Fibroblast of lung (primary cell): ENCODE results near the gene ITPKB. TPM values are rescaled to one million over a fixed set of nuclear protein-coding genes. Genes with fewer than 3 reads are reported as not detected.

ENCODE experiments used
- DNase-seq, 2 donors: peaks; one replicate each; pipeline versions ENCODE4 v3.0.0 to v3.0.0-alpha.2; 2010; ENCODE audit warnings: low read depth in 2 of 2
- H2AFZ ChIP-seq: 2 replicates; pipeline ENCODE4 v1.5.1; 2012; ENCODE audit warnings: low read length, control low read depth, inconsistent platforms
- H3K27ac ChIP-seq: 2 replicates; pipeline ENCODE4 v1.5.1; 2011; ENCODE audit warnings: low read length, control low read depth; ENCODE audit not compliant: insufficient read depth
- H3K27me3 ChIP-seq: 2 replicates; pipeline ENCODE4 v1.5.1; 2011; ENCODE audit warnings: mild to moderate bottlenecking, low read length; ENCODE audit not compliant: control insufficient read depth, insufficient read depth
- H3K36me3 ChIP-seq: 2 replicates; pipeline ENCODE4 v1.5.1; 2011; ENCODE audit warnings: low read length; ENCODE audit not compliant: control insufficient read depth, insufficient read depth
- H3K4me1 ChIP-seq: 2 replicates; pipeline ENCODE4 v1.5.1; 2011; ENCODE audit warnings: low read length; ENCODE audit not compliant: control insufficient read depth, insufficient read depth; ENCODE audit errors: extremely low read depth
- H3K4me2 ChIP-seq: 2 replicates; pipeline ENCODE4 v1.5.1; 2011; ENCODE audit warnings: low read length, control low read depth; ENCODE audit not compliant: insufficient read depth; ENCODE audit errors: extremely low read depth
- H3K4me3 ChIP-seq, 4 experiments: fragments of 200-600 bp in 1 of 4; sonication (generic) in 1 of 4; replicated peaks in 1 of 4; 2 replicates each; pipeline ENCODE4 v1.5.1; 2011 to 2016; ENCODE audit warnings: low read length in 4 of 4, low read depth in 3 of 4, mild to moderate bottlenecking in 3 of 4, control low read depth in 2 of 4, inconsistent platforms in 1 of 4, mixed read lengths in 1 of 4; ENCODE audit not compliant: insufficient read depth in 1 of 4; ENCODE audit errors: control extremely low read depth in 1 of 4
- H3K79me2 ChIP-seq: 2 replicates; pipeline ENCODE4 v1.5.1; 2012; ENCODE audit warnings: mild to moderate bottlenecking, low read length, inconsistent platforms; ENCODE audit not compliant: control insufficient read depth, insufficient read depth
- H3K9ac ChIP-seq: 2 replicates; pipeline ENCODE4 v1.5.1; 2011; ENCODE audit warnings: mild to moderate bottlenecking, low read length, control low read depth; ENCODE audit not compliant: insufficient read depth
- H3K9me3 ChIP-seq: 2 replicates; pipeline ENCODE4 v1.5.1; 2012; ENCODE audit warnings: low read depth, low read length; ENCODE audit not compliant: control insufficient read depth, insufficient read depth
- H4K20me1 ChIP-seq: 2 replicates; pipeline ENCODE4 v1.5.1; 2011; ENCODE audit warnings: low read length; ENCODE audit not compliant: control insufficient read depth, insufficient read depth; ENCODE audit errors: extremely low read depth
- EZH2 ChIP-seq: IDR thresholded peaks from 2 replicates; pipeline ENCODE4 v1.5.1; 2012; ENCODE audit warnings: low read length, control low read depth, mild to moderate bottlenecking; ENCODE audit errors: missing control alignments
- polyA plus RNA-seq, 2 donors: library from polyadenylated mRNA; depleted of rRNA in 1 of 2; stranded (reverse) in 1 of 2; unstranded in 1 of 2; fragments of >200 nt; gene quantifications; 2 replicates each; pipeline ENCODE4 v1.2.1, GENCODE V29; 2011 to 2012; ENCODE audit warnings: missing spikeins in 1 of 2
- total RNA-seq: library from RNA; depleted of rRNA; stranded (reverse); fragments of >200 nt; gene quantifications from 2 replicates; pipeline ENCODE4 v1.2.1, GENCODE V29; 2014
- TF ChIP-seq, protein P1 (sequence below), 2 donors: IDR thresholded peaks in 1 of 2; conservative IDR thresholded peaks in 1 of 2; 1 replicate in 1 of 2; 2 replicates in 1 of 2; pipeline ENCODE4 v1.5.1; 2011 to 2012; ENCODE audit warnings: low read length in 2 of 2, control low read depth in 1 of 2, inconsistent platforms in 1 of 2, low read depth in 1 of 2, mild to moderate bottlenecking in 1 of 2

The ITPKB gene
- total and polyA plus RNA-seq, 2 donors (not counting 1 experiment from before 2014, with no cell fraction given), result 10.2 to 32.4 TPM

DNA sequence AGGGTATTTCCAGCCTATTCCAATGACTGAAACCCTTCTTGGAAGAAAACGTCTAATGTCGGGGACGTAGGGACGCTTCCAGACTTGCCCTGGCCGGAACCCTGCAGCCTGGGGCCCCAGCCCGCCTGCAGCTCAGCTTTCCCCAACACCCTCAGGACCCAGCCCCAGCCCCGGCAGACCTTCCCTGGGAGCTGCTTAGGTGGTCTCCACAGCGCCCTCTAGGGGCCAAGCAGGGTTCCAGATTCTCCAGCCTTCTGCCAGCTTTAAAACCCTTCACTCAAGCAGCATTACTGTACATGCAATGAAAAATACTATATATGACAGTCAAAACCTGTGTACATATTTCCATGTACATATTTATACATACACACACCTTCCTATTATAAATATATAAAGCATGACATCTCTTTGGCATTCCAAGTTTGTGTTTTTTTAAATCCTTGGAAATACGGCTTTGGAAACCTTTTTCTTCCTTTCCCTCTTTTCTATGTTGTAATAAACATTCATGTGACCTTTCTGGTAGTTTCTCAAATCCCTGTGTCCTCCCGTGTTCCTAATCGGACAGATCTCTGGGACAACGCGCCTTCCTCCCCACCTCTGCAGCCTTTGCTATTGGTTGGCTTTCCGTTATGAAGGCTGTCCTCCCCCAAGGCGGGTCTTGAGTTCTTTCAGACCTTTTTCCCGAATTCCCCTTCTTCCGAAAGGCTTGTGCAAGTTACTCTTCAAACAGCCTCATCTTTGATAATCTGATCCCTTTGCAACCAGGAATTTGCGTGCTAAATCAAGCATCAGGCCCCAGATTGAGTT, 130.2 kb downstream of the ITPKB start:
- H3K4me3 ChIP-seq, result no peak overlapping the region
- H3K36me3 ChIP-seq, result no peaks in the 10 kb centered on the region
- H3K27me3 ChIP-seq, result peaks cover 3% of the 10 kb centered on the region
- DNase-seq, result peak; percentile 44 to 71
- TF ChIP-seq EZH2, result no peak
- TF ChIP-seq, protein P1, sequence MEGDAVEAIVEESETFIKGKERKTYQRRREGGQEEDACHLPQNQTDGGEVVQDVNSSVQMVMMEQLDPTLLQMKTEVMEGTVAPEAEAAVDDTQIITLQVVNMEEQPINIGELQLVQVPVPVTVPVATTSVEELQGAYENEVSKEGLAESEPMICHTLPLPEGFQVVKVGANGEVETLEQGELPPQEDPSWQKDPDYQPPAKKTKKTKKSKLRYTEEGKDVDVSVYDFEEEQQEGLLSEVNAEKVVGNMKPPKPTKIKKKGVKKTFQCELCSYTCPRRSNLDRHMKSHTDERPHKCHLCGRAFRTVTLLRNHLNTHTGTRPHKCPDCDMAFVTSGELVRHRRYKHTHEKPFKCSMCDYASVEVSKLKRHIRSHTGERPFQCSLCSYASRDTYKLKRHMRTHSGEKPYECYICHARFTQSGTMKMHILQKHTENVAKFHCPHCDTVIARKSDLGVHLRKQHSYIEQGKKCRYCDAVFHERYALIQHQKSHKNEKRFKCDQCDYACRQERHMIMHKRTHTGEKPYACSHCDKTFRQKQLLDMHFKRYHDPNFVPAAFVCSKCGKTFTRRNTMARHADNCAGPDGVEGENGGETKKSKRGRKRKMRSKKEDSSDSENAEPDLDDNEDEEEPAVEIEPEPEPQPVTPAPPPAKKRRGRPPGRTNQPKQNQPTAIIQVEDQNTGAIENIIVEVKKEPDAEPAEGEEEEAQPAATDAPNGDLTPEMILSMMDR (conservative IDR thresholded peaks at IDR 0.05 in 1 of 2, IDR thresholded peaks at IDR 0.05 in 1 of 2; ENCODE audit: low read depth in 1 of 2, low read length in 2 of 2), result peak; percentile 63 to 88
- H3K79me2 ChIP-seq, result no peaks in the 10 kb centered on the region
- no peaks in the 10 kb centered on the region for H3K4me1 ChIP-seq
- no peaks in the 10 kb centered on the region for H3K9me3 ChIP-seq
- H3K9ac ChIP-seq, result no peak overlapping the region
- H3K4me2 ChIP-seq, result no peak overlapping the region
- H2AFZ ChIP-seq, result no peak overlapping the region
- no peak overlapping the region for H3K27ac ChIP-seq
- H4K20me1 ChIP-seq, result no peaks in the 10 kb centered on the region

DNA sequence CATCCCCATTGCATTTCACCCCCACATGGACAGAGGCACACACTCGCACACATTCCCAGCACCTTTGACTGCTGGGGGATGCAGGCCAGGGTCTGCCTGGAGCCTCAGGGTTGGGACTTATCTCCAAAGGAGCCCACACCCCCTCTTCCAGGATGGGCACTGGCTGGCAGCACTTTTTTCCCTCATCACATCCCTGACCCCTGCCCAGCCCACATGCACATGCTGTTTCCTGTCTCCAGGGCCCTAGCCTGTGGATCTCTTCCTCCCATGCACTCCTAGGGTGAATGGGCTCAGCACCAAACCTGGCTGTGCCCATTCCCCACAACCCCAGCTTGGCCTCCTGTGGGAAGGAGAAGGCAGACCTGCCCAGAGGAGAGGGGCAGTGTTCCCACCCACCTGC, 131.3 kb downstream of the ITPKB start:
- no peaks in the 10 kb centered on the region for H3K9me3 ChIP-seq
- H3K27ac ChIP-seq, result no peak overlapping the region
- peaks cover under 1% of the 10 kb centered on the region for H3K27me3 ChIP-seq
- H3K4me2 ChIP-seq, result no peak overlapping the region
- H3K9ac ChIP-seq, result no peak overlapping the region
- DNase-seq, result no peak
- no peak overlapping the region for H2AFZ ChIP-seq
- TF ChIP-seq, protein P1 (conservative IDR thresholded peaks at IDR 0.05 in 1 of 2, IDR thresholded peaks at IDR 0.05 in 1 of 2; ENCODE audit: low read depth in 1 of 2, low read length in 2 of 2), result no peak
- no peak for TF ChIP-seq EZH2
- H3K36me3 ChIP-seq, result no peaks in the 10 kb centered on the region
- H4K20me1 ChIP-seq, result no peaks in the 10 kb centered on the region
- H3K79me2 ChIP-seq, result no peaks in the 10 kb centered on the region
- peaks cover 7% of the 10 kb centered on the region for H3K4me1 ChIP-seq
- no peak overlapping the region for H3K4me3 ChIP-seq

DNA sequence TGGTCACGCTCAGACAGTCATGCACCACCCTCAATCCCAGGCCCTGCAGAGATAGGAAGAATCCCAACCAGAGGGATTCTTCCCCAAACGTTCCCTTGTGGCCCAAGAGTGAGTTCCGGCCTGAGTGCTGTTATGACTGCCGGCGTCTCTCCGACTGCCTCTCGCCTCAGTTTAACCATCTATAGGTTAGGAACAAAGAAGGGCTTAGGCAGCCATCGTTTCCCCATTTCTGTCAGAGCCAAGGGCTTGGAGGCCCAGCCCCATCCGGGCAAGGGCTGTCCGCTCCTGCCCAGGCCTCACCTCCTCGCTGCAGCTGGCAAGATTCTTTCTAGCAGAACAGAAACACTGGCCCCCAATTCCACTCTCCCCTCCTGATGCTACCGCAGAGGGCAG, 131.8 kb downstream of the ITPKB start:
- TF ChIP-seq, protein P1 (conservative IDR thresholded peaks at IDR 0.05 in 1 of 2, IDR thresholded peaks at IDR 0.05 in 1 of 2; ENCODE audit: low read depth in 1 of 2, low read length in 2 of 2), result no peak
- no peak for TF ChIP-seq EZH2
- H3K27ac ChIP-seq, result no peak overlapping the region
- no peak overlapping the region for H3K4me3 ChIP-seq

More for the DNA sequence above, 131.8 kb downstream of the ITPKB start:
- Histone ChIP-seq H3K27me3 (no peaks in the 10 kb centered on the region), H3K4me1 (peaks cover 10% of the 10 kb centered on the region), H3K9ac (no peak overlapping the region), H3K9me3 (no peaks in the 10 kb centered on the region), H4K20me1 (no peaks in the 10 kb centered on the region), H3K36me3 (no peaks in the 10 kb centered on the region), H3K79me2 (no peaks in the 10 kb centered on the region), H2AFZ (no peak overlapping the region), H3K4me2 (no peak overlapping the region)
- DNase-seq, result no peak
